ENCODE measurements around the gene GJB6.
A peak's percentile ranks its signal among the peaks of the same experiment; 100 is the strongest.

Gene GJB6

GRCh38 chr13:20227730-20228129 is 4.4 kb downstream of the GJB6 start:
- DNase-seq (ENCODE audit: low read depth, low spot score): no peak

- DNase-seq (ENCODE audit: low read depth, low spot score): no peak
Observed at GRCh38 chr13:20227288-20227687, 4.8 kb downstream of the GJB6 start.

GRCh38 chr13:20222553-20222952 is 9.6 kb downstream of the GJB6 start:
- DNase-seq (ENCODE audit: low read depth, low spot score): no peak

GRCh38 chr13:20221772-20222171 is 10.3 kb downstream of the GJB6 start:
- DNase-seq (ENCODE audit: low read depth, low spot score): peak; percentile 12

GRCh38 chr13:20219577-20219976 is 12.5 kb downstream of the GJB6 start:
- no peak for DNase-seq (ENCODE audit: low read depth, low spot score)

GRCh38 chr13:20217168-20217567 is 15.0 kb downstream of the GJB6 start:
- DNase-seq (ENCODE audit: low read depth, low spot score): no peak

GRCh38 chr13:20209948-20210347 is 22.2 kb downstream of the GJB6 start:
- DNase-seq (ENCODE audit: low read depth, low spot score): no peak

GRCh38 chr13:20206698-20207235 is 25.4 kb downstream of the GJB6 start:
- no peak for DNase-seq (ENCODE audit: low read depth, low spot score)

- DNase-seq (ENCODE audit: low read depth, low spot score): no peak
Observed at GRCh38 chr13:20206065-20206697, 25.9 kb downstream of the GJB6 start.

GRCh38 chr13:20198781-20199180 is 33.3 kb downstream of the GJB6 start:
- no peak for DNase-seq (ENCODE audit: low read depth, low spot score)

GRCh38 chr13:20197361-20197834 is 34.7 kb downstream of the GJB6 start:
- peak; percentile 62 for DNase-seq (ENCODE audit: low read depth, low spot score)

GRCh38 chr13:20195801-20196200 is 36.3 kb downstream of the GJB6 start:
- no peak for DNase-seq (ENCODE audit: low read depth, low spot score)

- DNase-seq (ENCODE audit: low read depth, low spot score): no peak
Observed at GRCh38 chr13:20193907-20194631, 38.0 kb downstream of the GJB6 start.

- DNase-seq (ENCODE audit: low read depth, low spot score): peak; percentile 26
Observed at GRCh38 chr13:20193162-20193906, 38.8 kb downstream of the GJB6 start.

GRCh38 chr13:20192836-20193161 is 39.3 kb downstream of the GJB6 start, which contains the start of gene GJB2:
Gene GJB2 (minus strand): TSS chr13:20192938. CDS start chr13:20189581, 3,357 bp downstream.
- DNase-seq (ENCODE audit: low read depth, low spot score): no peak

- DNase-seq (ENCODE audit: low read depth, low spot score): peak; percentile 38
Observed at GRCh38 chr13:20192158-20192835, 39.8 kb downstream of the GJB6 start.

GRCh38 chr13:20191311-20192157 is 40.6 kb downstream of the GJB6 start:
- DNase-seq (ENCODE audit: low read depth, low spot score): no peak

GRCh38 chr13:20190481-20191310 is 41.4 kb downstream of the GJB6 start:
- DNase-seq (ENCODE audit: low read depth, low spot score): peak; percentile 52

GRCh38 chr13:20190076-20190475 is 42.0 kb downstream of the GJB6 start:
- DNase-seq (ENCODE audit: low read depth, low spot score): no peak
